H1 (cell line): Measurements from ENCODE around the gene ANKRD12. TPM values are rescaled to one million over a fixed set of nuclear protein-coding genes. Genes with fewer than 3 reads are reported as not detected.

ENCODE experiments used
- CTCF ChIA-PET: fragments of 300-600 bp; sonication (Branson Sonifier 250); formaldehyde crosslinking; loops from one replicate; lab custom pipeline; 2021; ENCODE audit not compliant: partially characterized antibody; lab: Charles Lee
- POLR2A ChIA-PET: fragments of 300-600 bp; sonication (Branson Sonifier 250); formaldehyde crosslinking; loops from one replicate; lab custom pipeline; 2021; ENCODE audit warnings: inconsistent platforms; ENCODE audit not compliant: partially characterized antibody; lab: Charles Lee
- DNase-seq, 2 experiments: peaks; one replicate each; pipeline versions ENCODE4 v3.0.0 to v3.0.0-alpha.2; 2010 to 2022; ENCODE audit warnings: low spot score in 2 of 2, low read depth in 1 of 2, mixed read lengths in 1 of 2
- FAIRE-seq: peaks from 2 replicates; lab custom pipeline; 2011; peaks lifted over from hg19 to GRCh38; lab: Jason Lieb, UNC
- H2AFZ ChIP-seq: 2 replicates; pipeline ENCODE4 v1.8.1; 2012; ENCODE audit warnings: low read length, inconsistent platforms
- H2AK5ac ChIP-seq: 2 replicates; pipeline ENCODE4 v1.6.1; 2013; ENCODE audit warnings: low read depth, low read length
- H2BK120ac ChIP-seq: replicated peaks from 2 replicates; pipeline ENCODE3; 2013; ENCODE audit warnings: low read depth, low read length, inconsistent platforms
- H2BK12ac ChIP-seq: 2 replicates; pipeline ENCODE4 v1.6.1; 2013; ENCODE audit warnings: low read depth, low read length
- H2BK15ac ChIP-seq: 2 replicates; pipeline ENCODE4 v1.6.1; 2013; ENCODE audit warnings: low read length
- H2BK20ac ChIP-seq: 2 replicates; pipeline ENCODE4 v1.6.1; 2013; ENCODE audit warnings: low read length
- H2BK5ac ChIP-seq: 2 replicates; pipeline ENCODE4 v1.6.1; 2013; ENCODE audit warnings: low read depth, low read length
- H3K14ac ChIP-seq: 2 replicates; pipeline ENCODE4 v1.6.1; 2013; ENCODE audit warnings: inconsistent platforms; ENCODE audit not compliant: insufficient read length
- H3K18ac ChIP-seq: 2 replicates; pipeline ENCODE4 v1.6.1; 2013; ENCODE audit warnings: low read length; ENCODE audit errors: extremely low read depth
- H3K23ac ChIP-seq: 2 replicates; pipeline ENCODE4 v1.6.1; 2013; ENCODE audit warnings: inconsistent platforms; ENCODE audit not compliant: insufficient read length
- H3K23me2 ChIP-seq: 2 replicates; pipeline ENCODE4 v1.6.1; 2013; ENCODE audit warnings: low read depth, low read length
- H3K27ac ChIP-seq: 2 replicates; pipeline ENCODE4 v1.6.1; 2011; ENCODE audit warnings: low read depth, low read length, inconsistent platforms
- H3K27me3 ChIP-seq, 4 experiments: replicated peaks in 1 of 4; 1 replicate in 1 of 4; 2 replicates in 3 of 4; pipeline versions ENCODE4 v1.6.1 to v1.8.1; 2011 to 2013; ENCODE audit warnings: low read length in 3 of 4, mild to moderate bottlenecking in 3 of 4, inconsistent platforms in 2 of 4, mixed read lengths in 2 of 4, moderate library complexity in 1 of 4; ENCODE audit not compliant: control insufficient read depth in 3 of 4, insufficient read depth in 3 of 4; ENCODE audit errors: extremely low read depth in 1 of 4
- H3K36me3 ChIP-seq, 4 experiments: 2 replicates each; pipeline versions ENCODE4 v1.6.1 to v1.8.1; 2011 to 2013; ENCODE audit warnings: mild to moderate bottlenecking in 4 of 4, low read length in 3 of 4, moderate library complexity in 2 of 4, control low read depth in 1 of 4, inconsistent platforms in 1 of 4; ENCODE audit not compliant: insufficient read depth in 4 of 4, control insufficient read depth in 2 of 4
- H3K4ac ChIP-seq: replicated peaks from 2 replicates; pipeline ENCODE3; 2013; ENCODE audit warnings: low read length, low read depth, mixed read lengths, inconsistent platforms; ENCODE audit not compliant: insufficient read length
- H3K4me1 ChIP-seq, 4 experiments: replicated peaks in 1 of 4; 1 replicate in 1 of 4; 2 replicates in 3 of 4; pipeline versions ENCODE4 v1.6.1 to v1.8.1; 2011 to 2013; ENCODE audit warnings: low read length in 3 of 4, inconsistent platforms in 2 of 4, mixed read lengths in 1 of 4; ENCODE audit not compliant: insufficient read depth in 4 of 4, control insufficient read depth in 3 of 4
- H3K4me2 ChIP-seq, 2 experiments: 2 replicates each; pipeline versions ENCODE4 v1.6.1 to v1.8.1; 2011 to 2013; ENCODE audit warnings: low read depth in 2 of 2, low read length in 2 of 2, control low read depth in 1 of 2, inconsistent platforms in 1 of 2, mild to moderate bottlenecking in 1 of 2; ENCODE audit not compliant: insufficient read depth in 1 of 2
- H3K4me3 ChIP-seq, 4 experiments: fragments of 200-600, 300-600 bp in 1 of 4; sonication (generic), shearing (Covaris generic), sonication (Bioruptor Twin) in 1 of 4; 2 replicates each; pipeline versions ENCODE4 v1.5.1 to v1.8.1; 2011 to 2016; ENCODE audit warnings: low read length in 4 of 4, low read depth in 3 of 4, control low read depth in 2 of 4, inconsistent platforms in 2 of 4, mild to moderate bottlenecking in 2 of 4, mixed read lengths in 1 of 4, moderate library complexity in 1 of 4; ENCODE audit not compliant: insufficient read depth in 2 of 4; ENCODE audit errors: extremely low read depth in 1 of 4
- H3K56ac ChIP-seq: replicated peaks from 2 replicates; pipeline ENCODE3; 2013; ENCODE audit warnings: low read depth, mild to moderate bottlenecking, mixed read lengths, low read length, inconsistent platforms; ENCODE audit not compliant: insufficient read length
- H3K79me1 ChIP-seq: 2 replicates; pipeline ENCODE4 v1.6.1; 2013; ENCODE audit warnings: low read depth, low read length, control low read depth
- H3K79me2 ChIP-seq, 2 experiments: 2 replicates each; pipeline versions ENCODE4 v1.6.1 to v1.8.1; 2012 to 2013; ENCODE audit warnings: low read length in 2 of 2, mild to moderate bottlenecking in 2 of 2, inconsistent platforms in 1 of 2; ENCODE audit not compliant: insufficient read depth in 2 of 2, control insufficient read depth in 1 of 2
- H3K9ac ChIP-seq, 4 experiments: replicated peaks in 1 of 4; 1 replicate in 1 of 4; 2 replicates in 3 of 4; pipeline versions ENCODE4 v1.6.1 to v1.8.1; 2011 to 2013; ENCODE audit warnings: low read depth in 3 of 4, low read length in 3 of 4, control low read depth in 2 of 4, mild to moderate bottlenecking in 2 of 4, moderate library complexity in 2 of 4, inconsistent platforms in 1 of 4; ENCODE audit errors: extremely low read depth in 1 of 4
- H3K9me3 ChIP-seq, 2 experiments: 2 replicates each; pipeline versions ENCODE4 v1.6.1 to v1.8.1; 2012 to 2013; ENCODE audit warnings: mild to moderate bottlenecking in 2 of 2, moderate library complexity in 2 of 2, control low read depth in 1 of 2, inconsistent platforms in 1 of 2, low read depth in 1 of 2, low read length in 1 of 2, mixed read lengths in 1 of 2; ENCODE audit not compliant: insufficient read depth in 2 of 2
- H4K20me1 ChIP-seq, 2 experiments: replicated peaks in 1 of 2; 2 replicates each; pipeline versions ENCODE3 to v1.8.1; 2011 to 2013; ENCODE audit warnings: inconsistent platforms in 2 of 2, low read length in 2 of 2, mild to moderate bottlenecking in 1 of 2; ENCODE audit not compliant: insufficient read depth in 2 of 2, control insufficient read depth in 1 of 2
- H4K5ac ChIP-seq: 2 replicates; pipeline ENCODE4 v1.6.1; 2013; ENCODE audit warnings: low read length, low read depth, mixed read lengths, inconsistent platforms; ENCODE audit not compliant: insufficient read length
- H4K8ac ChIP-seq: 2 replicates; pipeline ENCODE4 v1.8.0; 2013; ENCODE audit warnings: mild to moderate bottlenecking, moderate library complexity, low read length, inconsistent platforms; ENCODE audit not compliant: insufficient read depth; ENCODE audit errors: extremely low read depth
- H4K91ac ChIP-seq: replicated peaks from 2 replicates; pipeline ENCODE3; 2013; ENCODE audit warnings: low read length, mixed read lengths, inconsistent platforms; ENCODE audit not compliant: insufficient read length
- CTBP2 ChIP-seq: IDR thresholded peaks from 2 replicates; pipeline ENCODE4 v1.7.0; 2011; ENCODE audit warnings: borderline replicate concordance, mild to moderate bottlenecking, moderate library complexity, mixed read lengths, low read length; ENCODE audit not compliant: insufficient read depth, insufficient read length
- EGR1 ChIP-seq: IDR thresholded peaks from 2 replicates; pipeline ENCODE4 v1.6.1; 2011; ENCODE audit warnings: low read depth, low read length, borderline replicate concordance
- GABPA ChIP-seq: IDR thresholded peaks from 2 replicates; pipeline ENCODE4 v1.6.1; 2011; ENCODE audit warnings: mild to moderate bottlenecking, low read length, moderate library complexity, borderline replicate concordance; ENCODE audit not compliant: insufficient read depth
- PHF8 ChIP-seq: fragments of 200-600 bp; sonication (generic); conservative IDR thresholded peaks from 2 replicates; pipeline ENCODE4 v1.7.1; 2012; ENCODE audit warnings: low read depth, mild to moderate bottlenecking, inconsistent platforms, low read length, moderate library complexity
- POU5F1 ChIP-seq: IDR thresholded peaks from 2 replicates; pipeline ENCODE4 v1.6.1; 2011; ENCODE audit warnings: low read depth, mild to moderate bottlenecking, low read length, moderate library complexity
- RNF2 ChIP-seq: fragments of 200-900, 300-1000 bp; sonication (generic); IDR thresholded peaks from 2 replicates; pipeline ENCODE4 v1.7.1; 2016; ENCODE audit warnings: borderline replicate concordance, low read depth, mild to moderate bottlenecking, antibody characterized with exemption, low read length; ENCODE audit not compliant: poor library complexity, severe bottlenecking; ENCODE audit errors: missing control alignments
- RXRA ChIP-seq: IDR thresholded peaks from 2 replicates; pipeline ENCODE4 v1.6.1; 2011; ENCODE audit warnings: low read depth, mild to moderate bottlenecking, low read length, moderate library complexity; ENCODE audit not compliant: insufficient read depth
- SIX5 ChIP-seq: IDR thresholded peaks from 2 replicates; pipeline ENCODE4 v1.6.1; 2011; ENCODE audit warnings: mild to moderate bottlenecking, low read depth, low read length
- SP2 ChIP-seq: IDR thresholded peaks from 2 replicates; pipeline ENCODE4 v1.6.1; 2012; ENCODE audit warnings: mild to moderate bottlenecking, low read length, inconsistent platforms
- SRF ChIP-seq: IDR thresholded peaks from 2 replicates; pipeline ENCODE4 v1.6.1; 2011; ENCODE audit warnings: mild to moderate bottlenecking, low read depth, low read length, moderate library complexity
- SUZ12 ChIP-seq: fragments of 200-600 bp; sonication (generic); IDR thresholded peaks from 2 replicates; pipeline ENCODE4 v1.6.1; 2012; ENCODE audit warnings: mild to moderate bottlenecking, inconsistent platforms, low read length, moderate library complexity, mixed read lengths
- TBP ChIP-seq: IDR thresholded peaks from 2 replicates; pipeline ENCODE4 v1.6.1; 2011; ENCODE audit warnings: low read depth, low read length, improper control_type of control experiment
- WGBS, 2 experiments: shearing (Covaris generic) in 1 of 2; methylation state at CpG; one replicate each; pipeline versions ENCODE4 v1.1.6 to v1.1.7; 2013 to 2015; ENCODE audit warnings: low lambda C conversion rate in 2 of 2, mixed read lengths in 2 of 2, inconsistent platforms in 1 of 2, low coverage in 1 of 2, missing lambda C conversion rate in 1 of 2; ENCODE audit not compliant: insufficient replicate concordance in 2 of 2, insufficient coverage in 1 of 2, insufficient read length in 1 of 2; ENCODE audit errors: extremely low coverage in 1 of 2, missing lambda C conversion rate in 1 of 2; 5-methylcytosine and 5-hydroxymethylcytosine counted together
- polyA plus RNA-seq, 7 experiments: library from polyadenylated mRNA; depleted of rRNA in 3 of 7; stranded (reverse) in 5 of 7; unstranded in 2 of 7; fragments of >200 nt in 5 of 7; fragments of 200-250 nt in 2 of 7; gene quantifications; 1 replicate in 5 of 7; 2 replicates in 1 of 7; 4 replicates in 1 of 7; pipeline versions ENCODE4 v1.2.1 to v1.2.3, GENCODE V29; 2011 to 2013; ENCODE audit warnings: missing spikeins in 2 of 7, mixed read lengths in 2 of 7
- total RNA-seq: library from RNA; stranded (reverse); fragmentation: NEBNext Ultra II Directional; extraction: Animal tissue kit (Norgen Biotek cat#: 25700); gene quantifications from 2 replicates; pipeline ENCODE4 v1.2.1, GENCODE V29; 2021
- TF ChIP-seq, protein P1 (sequence below): IDR thresholded peaks from 2 replicates; pipeline ENCODE4 v1.6.1; 2012; ENCODE audit warnings: inconsistent platforms

Gene ANKRD12
- total and polyA plus RNA-seq, 2 of the 8 experiments (the other 6 are each of a cell fraction or from before 2014, with no cell fraction given) = 2.6 to 37.9 TPM

DNA sequence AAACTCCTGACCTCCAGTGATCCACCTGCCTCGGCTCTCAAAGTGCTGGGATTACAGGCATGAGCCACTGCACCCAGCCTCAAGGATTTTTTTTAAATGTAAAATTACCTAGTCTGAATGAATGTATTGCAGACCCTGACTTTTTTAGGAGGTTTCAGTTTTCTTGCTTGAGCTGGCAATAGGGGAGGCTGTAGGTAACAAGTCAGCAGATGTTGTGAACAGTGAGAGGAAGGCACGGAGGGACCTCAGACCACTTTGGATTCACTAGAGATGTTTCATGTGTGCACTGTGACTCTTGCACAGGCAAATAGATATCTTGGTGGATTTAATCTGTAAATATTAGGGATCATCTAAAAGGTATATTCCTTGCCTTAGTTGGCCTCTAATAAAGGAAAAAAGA is 27.7 kb upstream of the ANKRD12 start:
- peak overlapping the region in 1 of 4 experiments; percentile 25; a peak in 1 of 8 replicates for H3K4me3 ChIP-seq
- POLR2A ChIA-PET = interaction anchor here (0.9 to 3.4 kb wide), 7 partner anchors 9 to 42 kb away, joined by 3 to 21 read pairs (median 5); partner anchors contain the start of gene ANKRD12
- FAIRE-seq = no peak
- TF ChIP-seq, protein P1, sequence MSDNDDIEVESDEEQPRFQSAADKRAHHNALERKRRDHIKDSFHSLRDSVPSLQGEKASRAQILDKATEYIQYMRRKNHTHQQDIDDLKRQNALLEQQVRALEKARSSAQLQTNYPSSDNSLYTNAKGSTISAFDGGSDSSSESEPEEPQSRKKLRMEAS = no peak
- TF ChIP-seq EGR1 = no peak
- no peak for TF ChIP-seq RNF2
- no peak for TF ChIP-seq PHF8
- no peak for TF ChIP-seq SRF
- TF ChIP-seq SP2 = no peak
- no peak for TF ChIP-seq RXRA
- no peak for TF ChIP-seq POU5F1
- no peak for TF ChIP-seq CTBP2
- TF ChIP-seq TBP = no peak
- TF ChIP-seq GABPA = no peak
- no peak for TF ChIP-seq SIX5
- no peak for TF ChIP-seq SUZ12

More for the DNA sequence above, 27.7 kb upstream of the ANKRD12 start:
- Histone ChIP-seq H3K4ac (no peak overlapping the region), H3K14ac (no peak overlapping the region), H3K9me3 (no peaks in the 10 kb centered on the region), H3K23me2 (peaks cover 4% of the 10 kb centered on the region; the same call in 1 of the 2 replicates), H3K79me1 (peaks cover 3% of the 10 kb centered on the region; the same call in 1 of the 2 replicates), H3K36me3 (peaks cover 0 to 9% (median 0%) of the 10 kb centered on the region in 4 experiments; a peak in 1 of 8 replicates), H3K27ac (no peak overlapping the region), H3K56ac (no peak overlapping the region), H3K9ac (peak overlapping the region in 1 of 4 experiments; percentile 52; a peak in 1 of 7 replicates), H2AK5ac (no peak overlapping the region), H4K91ac (no peak overlapping the region), H2BK20ac (no peak overlapping the region), H3K79me2 (peaks cover 40 to 100% of the 10 kb centered on the region in 2 experiments), H3K4me1 (peaks cover 0 to 18% (median 8%) of the 10 kb centered on the region in 4 experiments; a peak in 5 of 7 replicates), H2BK12ac (no peak overlapping the region), H4K20me1 (peaks cover 14 to 21% of the 10 kb centered on the region in 2 experiments), H3K23ac (no peak overlapping the region), H4K5ac (no peak overlapping the region), H2AFZ (no peak overlapping the region), H3K27me3 (peaks cover 0 to 2% (median 0%) of the 10 kb centered on the region in 4 experiments; a peak in 1 of 7 replicates), H2BK15ac (no peak overlapping the region), H2BK5ac (no peak overlapping the region), H3K18ac (no peak overlapping the region), H3K4me2 (peak overlapping the region; percentile 40 to 81; a peak in 3 of 4 replicates), H2BK120ac (no peak overlapping the region), H4K8ac (no peak overlapping the region)
- WGBS, 2 experiments = 58% methylated on average over 2 of the region's 2 CpGs; no CpG with 5 or more reads in 1 of the 2 experiments
- CTCF ChIA-PET = interaction anchor here (0.5 to 1.9 kb wide), 5 partner anchors 9 to 681 kb away, joined by 3 to 4 read pairs (median 3); no protein-coding TSS in a partner anchor
- no peak for DNase-seq
